SJCRH30 (cell line): Measurements from ENCODE around the gene HS6ST3. TPM values are rescaled to one million over a fixed set of nuclear protein-coding genes. Genes with fewer than 3 reads are reported as not detected.
"Not testable (repeated sequence)": the region's sequence is repeated elsewhere in the genome, so short reads cannot be mapped to it uniquely, and the experiment has no call there.

Experiments
- DNase-seq, 2 experiments: peaks; one replicate each; pipeline ENCODE4 v3.0.0-alpha.2; 2015 to 2020
- H3K27ac ChIP-seq: fragments of 250-450 bp; sonication (Bioruptor Pico); 2 replicates; pipeline ENCODE4 v1.5.1; 2020; ENCODE audit warnings: mild to moderate bottlenecking, moderate library complexity
- H3K27me3 ChIP-seq: fragments of 250-450 bp; sonication (Bioruptor Pico); 2 replicates; pipeline ENCODE4 v1.5.1; 2020; ENCODE audit warnings: mild to moderate bottlenecking, moderate library complexity
- H3K36me3 ChIP-seq: fragments of 250-450 bp; sonication (Bioruptor Pico); 2 replicates; pipeline ENCODE4 v1.5.1; 2020; ENCODE audit warnings: mild to moderate bottlenecking, moderate library complexity
- H3K4me1 ChIP-seq: fragments of 250-450 bp; sonication (Bioruptor Pico); 2 replicates; pipeline ENCODE4 v1.5.1; 2020; ENCODE audit warnings: mild to moderate bottlenecking, moderate library complexity
- H3K4me3 ChIP-seq: fragments of 250-450 bp; sonication (Bioruptor Pico); 2 replicates; pipeline ENCODE4 v1.5.1; 2020; ENCODE audit warnings: mild to moderate bottlenecking, moderate library complexity
- H3K9me3 ChIP-seq: fragments of 250-450 bp; sonication (Bioruptor Pico); replicated peaks from 2 replicates; pipeline ENCODE4 v1.5.1; 2020; ENCODE audit warnings: mild to moderate bottlenecking, moderate library complexity
- total RNA-seq: library from RNA; depleted of rRNA; stranded (reverse); fragments of >200 nt; shearing (Covaris generic); gene quantifications from 2 replicates; pipeline ENCODE4 v1.2.3, GENCODE V29; 2014; rRNA removed

The HS6ST3 gene
- 0.02 and 0.08 TPM in 2 replicates for total RNA-seq

DNA sequence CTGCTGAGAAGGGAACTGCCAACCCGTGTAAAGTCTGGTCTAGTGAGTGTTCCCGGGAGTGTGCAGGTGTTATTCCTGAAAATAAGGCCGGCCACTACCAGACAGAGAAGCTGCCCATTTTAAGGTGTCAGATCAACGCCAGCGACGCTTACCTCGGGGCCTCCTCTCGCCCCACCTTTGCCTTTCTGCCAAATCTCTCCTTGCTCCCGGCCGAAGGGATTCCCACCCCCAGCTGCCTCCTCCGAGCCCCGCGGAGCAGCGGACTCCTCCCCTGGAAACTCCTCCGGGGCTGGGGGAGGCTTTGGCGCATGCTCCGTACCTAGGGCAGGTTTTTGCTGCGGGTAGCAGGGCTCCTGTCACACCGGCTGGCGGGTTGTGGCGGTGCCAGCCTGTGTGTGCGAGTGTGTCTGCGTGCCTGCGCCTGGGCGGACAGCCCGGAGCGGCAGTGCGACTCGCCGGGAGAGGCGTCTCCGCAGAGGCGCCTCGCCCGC is at the start of gene HS6ST3:
TSS of gene HS6ST3 (plus strand) at position 359 of the 491 bp plus-strand sequence.
- Histone ChIP-seq H3K9me3 (no peaks in the 10 kb centered on the region), H3K36me3 (no peaks in the 10 kb centered on the region), H3K27me3 (peaks cover 35% of the 10 kb centered on the region), H3K27ac (no peak within 1 kb of the TSS), H3K4me3 (peak within 1 kb of the TSS; percentile 63), H3K4me1 (no peaks in the 10 kb centered on the region)
- peak; percentile 32 to 45 for DNase-seq

DNA sequence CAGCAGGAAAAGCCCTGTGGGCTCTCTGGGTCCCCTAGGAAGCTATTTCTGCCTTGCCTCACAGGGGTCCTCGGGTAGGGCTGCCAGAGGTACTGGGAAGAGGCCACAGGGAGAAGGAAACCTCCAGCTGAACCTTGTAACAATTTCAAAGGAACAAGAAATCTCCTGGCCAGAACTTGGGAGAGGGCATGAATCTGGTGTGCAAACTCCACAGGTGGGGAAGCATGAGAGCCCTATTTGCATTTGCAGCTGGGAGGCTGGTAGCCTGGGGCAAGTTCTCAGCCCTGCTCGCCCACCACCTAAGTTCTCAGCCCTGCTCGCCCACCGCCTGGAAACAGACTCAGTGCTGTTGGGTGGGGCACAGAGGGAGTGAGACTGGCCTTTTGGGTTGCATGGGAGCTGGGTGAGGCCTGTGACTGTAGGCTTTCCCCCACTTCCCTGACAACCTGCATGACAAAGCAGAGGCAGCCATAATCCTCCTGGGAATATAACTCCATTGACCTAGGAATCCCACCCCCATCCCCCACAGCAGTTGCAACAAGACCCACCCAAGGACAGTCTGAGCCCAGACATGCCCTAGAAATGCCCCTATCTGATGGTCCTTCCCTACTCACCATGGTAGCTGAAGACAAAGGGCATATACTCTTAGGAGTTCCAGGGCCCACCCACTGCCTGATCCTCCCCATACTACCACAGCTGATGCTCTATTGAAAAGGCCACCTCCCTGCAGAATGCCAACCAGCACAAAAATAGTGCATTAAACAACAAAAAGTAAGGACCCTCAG is 48.4 kb upstream of the HS6ST3 start:
- no peak for DNase-seq

DNA sequence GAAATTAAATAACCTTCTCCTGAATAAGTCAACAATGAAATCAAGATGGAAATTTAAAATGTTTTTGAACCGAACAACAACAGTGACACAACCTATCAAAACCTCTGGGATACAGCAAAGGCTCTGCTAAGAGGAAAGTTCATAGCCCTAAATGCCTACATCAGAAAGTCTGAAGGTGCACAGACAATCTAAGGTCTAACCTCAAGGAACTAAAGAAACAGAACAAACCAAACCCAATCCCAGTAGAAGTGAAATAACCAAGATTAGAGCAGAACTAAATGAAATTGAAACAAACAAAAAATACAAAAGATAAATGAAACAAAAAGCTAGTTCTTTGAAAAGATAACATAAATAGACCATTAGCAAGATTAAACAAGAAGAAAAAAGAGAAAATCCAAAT is 45.7 kb upstream of the HS6ST3 start:
- H3K36me3 ChIP-seq: no peaks in the 10 kb centered on the region
- H3K4me3 ChIP-seq: no peak overlapping the region
- no peak for DNase-seq
- H3K27me3 ChIP-seq: no peaks in the 10 kb centered on the region
- H3K9me3 ChIP-seq: peaks cover 3% of the 10 kb centered on the region; the same call in 1 of the 2 replicates
- H3K4me1 ChIP-seq: no peaks in the 10 kb centered on the region
- H3K27ac ChIP-seq: no peak overlapping the region

More for the DNA sequence above, 48.4 kb upstream of the HS6ST3 start:
- Histone ChIP-seq H3K4me1 (no peaks in the 10 kb centered on the region), H3K4me3 (no peak overlapping the region), H3K36me3 (no peaks in the 10 kb centered on the region; the same call in 1 of the 2 replicates), H3K9me3 (peaks cover 3% of the 10 kb centered on the region; the same call in 1 of the 2 replicates), H3K27ac (no peak overlapping the region), H3K27me3 (no peaks in the 10 kb centered on the region)

DNA sequence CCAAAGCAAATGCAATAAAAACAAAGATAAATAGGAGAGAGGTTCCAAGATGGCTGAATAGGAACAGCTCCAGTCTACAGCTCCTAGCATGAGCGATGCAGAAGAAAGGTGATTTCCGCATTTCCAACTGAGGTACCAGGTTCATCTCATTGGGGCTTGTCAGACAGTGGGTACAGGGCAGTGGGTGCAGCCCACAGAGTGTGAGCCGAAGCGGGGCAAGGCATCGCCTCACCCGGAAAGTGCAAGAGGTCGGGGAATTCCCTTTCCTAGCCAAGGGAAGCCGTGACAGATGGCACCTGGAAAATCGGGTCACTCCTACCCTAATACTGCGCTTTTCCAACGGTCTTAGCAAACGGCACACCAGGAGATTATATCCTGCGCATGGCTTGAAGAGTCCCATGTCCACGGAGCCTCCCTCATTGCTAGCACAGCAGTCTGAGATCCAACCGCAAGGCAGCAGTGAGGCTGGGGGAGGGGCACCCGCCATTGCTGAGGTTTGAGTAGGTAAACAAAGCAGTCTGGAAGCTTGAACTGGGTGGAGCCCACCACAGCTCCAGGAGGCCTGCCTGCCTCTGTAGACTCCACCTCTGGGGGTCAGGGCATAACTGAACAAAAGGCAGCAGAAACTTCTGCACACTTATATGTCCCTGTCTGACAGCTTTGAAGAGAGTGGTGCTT is 43.3 kb upstream of the HS6ST3 start:
- H3K27me3 ChIP-seq, DNase-seq: not testable (repeated sequence)

DNA sequence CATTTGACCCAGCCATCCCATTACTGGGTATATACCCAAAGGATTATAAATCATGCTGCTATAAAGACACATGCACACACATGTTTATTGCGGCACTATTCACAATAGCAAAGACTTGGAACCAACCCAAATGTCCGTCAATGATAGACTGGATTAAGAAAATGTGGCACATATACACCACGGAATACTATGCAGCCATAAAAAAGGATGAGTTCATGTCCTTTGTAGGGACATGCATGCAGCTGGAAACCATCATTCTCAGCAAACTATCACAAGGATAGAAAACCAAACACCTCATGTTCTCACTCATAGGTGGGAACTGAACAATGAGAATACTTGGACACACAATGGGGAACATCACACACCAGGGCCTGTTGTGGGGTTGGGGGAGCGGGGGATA is 39.0 kb upstream of the HS6ST3 start:
- DNase-seq: not testable (repeated sequence)

More for the DNA sequence above, 43.3 kb upstream of the HS6ST3 start:
- H3K9me3 ChIP-seq, H3K27ac ChIP-seq, H3K36me3 ChIP-seq, H3K4me3 ChIP-seq, H3K4me1 ChIP-seq: not testable (repeated sequence)

DNA sequence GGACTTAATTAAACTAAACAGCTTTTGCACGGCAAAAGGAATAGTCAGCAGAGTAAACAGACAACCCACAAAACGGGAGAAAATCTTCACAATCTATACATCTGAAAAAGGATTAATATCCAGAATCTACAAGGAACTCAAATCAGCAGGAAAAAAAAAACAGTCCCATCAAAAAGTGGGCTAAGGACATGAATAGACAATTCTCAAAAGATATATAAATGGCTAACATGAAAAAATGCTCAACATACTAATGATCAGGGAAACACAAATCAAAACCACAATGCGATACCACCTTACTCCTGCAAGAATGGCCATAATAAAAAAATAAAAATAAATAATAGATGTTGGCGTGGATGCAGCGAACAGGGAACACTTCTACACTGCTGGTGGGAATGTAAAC is 38.4 kb upstream of the HS6ST3 start:
- not testable (repeated sequence) for DNase-seq, H3K36me3 ChIP-seq, H3K4me3 ChIP-seq, H3K4me1 ChIP-seq, H3K9me3 ChIP-seq, H3K27me3 ChIP-seq, H3K27ac ChIP-seq

More for the DNA sequence above, 39.0 kb upstream of the HS6ST3 start:
- not testable (repeated sequence) for H3K27me3 ChIP-seq, H3K27ac ChIP-seq, H3K36me3 ChIP-seq, H3K9me3 ChIP-seq, H3K4me1 ChIP-seq, H3K4me3 ChIP-seq

DNA sequence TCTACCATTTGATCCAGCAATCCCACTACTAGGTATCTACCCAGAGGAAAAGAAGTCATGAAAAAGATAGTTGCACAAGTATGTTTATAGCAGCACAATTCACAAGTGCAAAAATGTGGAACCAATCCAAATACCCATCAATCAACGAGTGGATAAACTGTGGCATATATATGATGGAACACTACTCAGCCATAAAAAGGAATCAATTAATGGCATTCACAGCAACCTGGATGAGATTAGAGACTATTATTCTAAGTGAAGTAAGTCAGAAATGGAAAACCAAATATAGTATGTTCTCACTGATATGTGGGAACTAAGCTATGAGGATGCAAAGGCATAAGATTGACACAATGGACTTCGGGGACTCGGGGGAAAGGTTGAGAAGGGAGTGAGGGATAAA is 38.0 kb upstream of the HS6ST3 start:
- not testable (repeated sequence) for H3K27me3 ChIP-seq, H3K36me3 ChIP-seq, H3K9me3 ChIP-seq, DNase-seq, H3K4me3 ChIP-seq, H3K4me1 ChIP-seq, H3K27ac ChIP-seq

DNA sequence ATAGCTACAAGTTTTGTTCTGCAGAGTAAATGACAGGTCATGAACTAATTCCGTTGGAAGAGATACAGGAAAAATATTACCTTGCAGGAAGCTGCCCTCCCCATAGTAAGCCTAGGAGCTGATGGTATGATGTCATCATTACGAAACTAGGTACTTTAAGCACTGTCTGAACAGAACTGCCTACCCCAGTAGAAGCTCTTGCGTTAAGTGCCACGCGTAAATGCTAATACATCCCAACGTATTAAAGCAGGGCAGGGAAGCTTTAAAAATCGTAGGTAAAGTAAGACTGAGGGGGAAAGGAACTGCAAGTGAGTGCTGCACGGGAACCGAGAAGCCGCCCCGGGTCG is 37.3 kb upstream of the HS6ST3 start:
- peak overlapping the region; percentile 82 for H3K4me3 ChIP-seq
- peak overlapping the region; percentile 71 for H3K27ac ChIP-seq
- no peaks in the 10 kb centered on the region; the same call in 1 of the 2 replicates for H3K36me3 ChIP-seq
- 0 out of 2 replicates have a peak, but pooled peaks cover 2% of the 10 kb centered on the region for H3K27me3 ChIP-seq
- H3K4me1 ChIP-seq: no peaks in the 10 kb centered on the region
- peak in 1 of 2 experiments; percentile 54 for DNase-seq
- no peaks in the 10 kb centered on the region for H3K9me3 ChIP-seq

DNA sequence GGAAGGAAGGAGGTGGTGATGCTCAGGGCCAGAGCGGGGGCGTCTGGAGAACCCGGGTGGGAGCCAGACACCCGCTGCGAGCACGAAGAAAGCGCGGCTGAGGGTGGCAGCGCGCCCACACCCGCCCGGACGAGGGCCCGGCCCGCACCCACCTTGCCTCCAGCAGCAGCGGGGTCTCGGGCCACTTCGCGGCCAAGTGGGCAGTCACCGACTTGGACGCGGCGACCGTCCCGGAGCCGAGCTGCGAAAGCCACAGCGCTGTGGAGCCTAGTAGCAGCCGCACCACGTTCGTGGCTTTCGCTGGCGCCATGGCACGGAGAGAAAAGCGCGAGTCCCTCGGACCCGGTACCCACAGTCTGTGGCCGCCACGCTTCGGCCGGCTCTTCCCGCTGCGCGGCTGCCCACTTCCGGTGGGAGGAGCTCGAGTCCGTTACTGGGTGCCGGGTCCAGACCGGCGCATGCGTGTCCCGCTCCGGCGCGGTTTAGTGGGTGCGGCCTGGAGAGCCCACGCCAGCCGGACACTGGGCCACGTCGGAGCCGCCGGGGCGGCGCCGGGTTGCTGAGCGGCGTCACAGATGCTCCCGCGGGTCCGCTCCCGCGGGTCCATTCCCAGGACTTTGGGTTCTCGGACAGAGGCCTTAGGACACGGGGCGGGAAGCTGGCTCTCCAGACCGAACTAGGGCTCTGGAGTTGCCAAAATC is 36.8 kb upstream of the HS6ST3 start, which contains the start of gene UGGT2:
TSS of gene UGGT2 (minus strand) at position 399 of the 701 bp plus-strand sequence. CDS start at position 310, 89 bp downstream.
- H3K4me3 ChIP-seq: peak within 1 kb of the TSS; percentile 82
- peak within 1 kb of the TSS; percentile 71 for H3K27ac ChIP-seq
- H3K4me1 ChIP-seq: no peaks in the 10 kb centered on the region
- DNase-seq: peak; percentile 92 to 93
- H3K27me3 ChIP-seq: 0 out of 2 replicates have a peak, but pooled peaks cover 2% of the 10 kb centered on the region
- H3K36me3 ChIP-seq: no peaks in the 10 kb centered on the region; the same call in 1 of the 2 replicates
- no peaks in the 10 kb centered on the region for H3K9me3 ChIP-seq

DNA sequence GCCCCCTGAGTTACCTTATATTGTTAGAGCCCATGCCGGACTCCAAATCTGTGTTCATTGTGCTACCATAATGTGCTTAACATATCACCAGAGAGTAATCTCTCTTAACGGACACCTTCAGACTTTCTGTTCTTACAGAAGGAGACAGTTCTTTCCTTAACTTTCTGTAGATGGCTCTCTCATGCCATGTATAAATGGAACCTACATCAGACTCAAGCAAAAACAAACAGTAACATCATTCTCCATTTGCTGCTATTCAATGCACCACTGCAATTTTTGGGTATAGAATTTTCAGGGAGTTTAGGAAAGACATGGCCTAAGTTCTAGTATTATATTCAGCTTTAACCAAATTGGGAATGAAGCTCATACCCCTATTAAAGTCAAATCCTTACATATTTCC is 24.1 kb upstream of the HS6ST3 start:
- no peaks in the 10 kb centered on the region for H3K4me1 ChIP-seq
- H3K27ac ChIP-seq: no peak overlapping the region
- no peak for DNase-seq
- H3K9me3 ChIP-seq: no peaks in the 10 kb centered on the region
- no peak overlapping the region for H3K4me3 ChIP-seq
- no peaks in the 10 kb centered on the region for H3K27me3 ChIP-seq
- no peaks in the 10 kb centered on the region for H3K36me3 ChIP-seq

DNA sequence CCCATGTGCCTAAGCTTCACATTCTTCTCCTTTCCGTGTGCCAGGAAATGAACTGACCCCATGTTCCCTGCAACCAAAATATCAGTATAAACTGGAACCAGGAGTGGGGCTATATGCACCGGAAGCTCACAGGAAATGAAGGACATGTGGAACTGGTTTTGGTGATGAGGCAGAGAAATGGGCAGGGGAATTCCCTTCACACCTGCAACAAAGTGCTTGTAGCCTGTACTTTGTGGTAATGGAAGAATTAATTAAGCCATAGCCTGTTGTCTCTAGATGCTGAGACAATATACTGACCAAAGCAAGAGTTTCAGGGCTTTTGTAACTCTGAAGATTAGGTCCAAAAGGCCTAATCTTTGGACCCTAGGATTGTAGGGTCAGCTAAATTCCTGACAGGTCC is 21.2 kb upstream of the HS6ST3 start:
- Histone ChIP-seq H3K9me3 (no peaks in the 10 kb centered on the region), H3K36me3 (no peaks in the 10 kb centered on the region), H3K4me3 (no peak overlapping the region), H3K27ac (no peak overlapping the region), H3K27me3 (no peaks in the 10 kb centered on the region), H3K4me1 (no peaks in the 10 kb centered on the region)
- DNase-seq: no peak

DNA sequence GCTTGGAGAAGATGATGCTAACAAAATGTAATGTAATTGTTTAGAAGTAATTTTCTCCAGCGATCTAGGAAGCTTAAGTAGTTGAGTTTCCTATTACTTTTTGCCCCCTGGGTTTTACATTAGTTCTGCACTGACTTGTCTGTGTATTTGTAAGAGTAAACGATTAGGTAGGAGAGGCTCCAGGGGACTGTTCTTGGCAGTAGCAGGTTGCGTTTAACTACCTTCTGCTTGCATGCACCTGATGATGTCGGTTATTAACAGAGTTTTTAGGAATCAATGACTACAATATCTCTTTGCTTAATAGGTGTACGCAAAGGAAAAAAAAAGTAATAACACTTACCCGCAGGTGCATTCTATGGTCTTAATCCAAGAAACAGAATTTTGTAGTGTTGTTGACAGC is 18.4 kb upstream of the HS6ST3 start:
- Histone ChIP-seq H3K4me3 (no peak overlapping the region), H3K27ac (no peak overlapping the region), H3K4me1 (no peaks in the 10 kb centered on the region), H3K36me3 (no peaks in the 10 kb centered on the region), H3K27me3 (no peaks in the 10 kb centered on the region), H3K9me3 (no peaks in the 10 kb centered on the region)
- DNase-seq: no peak

DNA sequence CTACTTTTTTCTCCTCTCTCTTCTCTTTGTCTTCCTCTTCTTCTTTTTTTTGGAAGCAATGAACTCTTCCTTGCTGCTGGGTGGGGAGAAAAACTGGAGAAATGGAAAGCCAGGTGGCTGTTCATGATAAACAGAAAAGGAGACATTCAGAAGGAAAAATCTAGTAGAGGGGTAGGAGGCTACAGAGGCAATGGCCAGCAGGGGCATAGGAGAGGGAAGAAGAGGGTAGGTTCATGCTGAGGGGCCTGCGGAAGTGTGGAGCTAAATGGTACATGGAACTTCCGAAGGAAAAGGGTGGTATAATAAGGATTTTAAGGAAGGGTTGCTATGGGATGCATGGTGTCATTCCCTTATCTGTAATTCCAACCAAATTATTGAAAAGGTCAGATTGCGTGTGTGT is 17.5 kb upstream of the HS6ST3 start:
- Histone ChIP-seq H3K4me3 (no peak overlapping the region), H3K36me3 (no peaks in the 10 kb centered on the region), H3K4me1 (no peaks in the 10 kb centered on the region), H3K9me3 (no peaks in the 10 kb centered on the region), H3K27me3 (no peaks in the 10 kb centered on the region), H3K27ac (no peak overlapping the region)
- DNase-seq: no peak

DNA sequence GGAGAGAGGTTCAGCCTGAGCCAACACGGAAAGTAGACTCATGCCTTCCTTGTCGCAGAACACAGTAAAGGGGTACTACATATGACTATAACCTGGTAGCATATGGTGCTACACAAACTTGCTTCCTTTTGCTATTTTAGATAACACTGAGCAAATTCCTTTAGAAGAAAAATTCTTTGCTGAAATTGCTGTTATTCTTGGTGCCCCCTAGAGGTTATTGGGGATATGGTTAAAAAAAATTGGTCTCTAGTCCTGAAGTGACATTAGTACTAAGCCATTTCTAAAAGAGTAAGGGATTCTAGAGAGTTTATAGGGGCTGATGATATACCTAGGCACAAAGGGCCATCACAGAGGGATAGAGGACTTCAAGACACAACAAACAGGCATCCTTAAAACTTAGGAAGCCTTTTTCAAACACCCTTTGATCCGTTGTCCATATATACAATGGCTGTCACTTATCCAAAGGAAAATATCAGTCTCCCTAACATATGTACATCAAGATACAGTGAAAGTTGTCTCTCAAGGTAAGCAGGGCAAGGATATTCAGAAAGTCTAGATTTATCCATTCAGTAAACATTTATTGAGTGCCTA is 13.9 kb upstream of the HS6ST3 start:
- DNase-seq: peak in 1 of 2 experiments; percentile 24
- Histone ChIP-seq H3K27me3 (no peaks in the 10 kb centered on the region), H3K4me1 (no peaks in the 10 kb centered on the region), H3K36me3 (no peaks in the 10 kb centered on the region), H3K9me3 (no peaks in the 10 kb centered on the region), H3K4me3 (no peak overlapping the region), H3K27ac (no peak overlapping the region)
